22Rv1 (cell line): ENCODE measurements around the gene SKI.
A peak's percentile ranks its signal among the peaks of the same experiment; 100 is the strongest.

ENCODE experiments used
- H3K27ac ChIP-seq: fragments of 450-650 bp; 2 replicates; pipeline ENCODE4 v1.5.1; 2017
- CTCF ChIP-seq: fragments of 450-650 bp; IDR thresholded peaks from 2 replicates; pipeline ENCODE4 v1.5.1; 2017; ENCODE audit warnings: mild to moderate bottlenecking
- ZFX ChIP-seq: fragments of 450-650 bp; IDR thresholded peaks from 2 replicates; pipeline ENCODE4 v1.6.1; 2017; ENCODE audit warnings: antibody characterized with exemption, borderline replicate concordance

SKI gene

GRCh38 chr1:2310332-2311183 lies 82.4 kb downstream of the SKI start:
- no peak for TF ChIP-seq CTCF
- TF ChIP-seq ZFX, result no peak
- H3K27ac ChIP-seq, result no peak overlapping the region

GRCh38 chr1:2311184-2312032 lies 83.3 kb downstream of the SKI start:
- H3K27ac ChIP-seq, result no peak overlapping the region; the same call in 1 of the 2 replicates
- TF ChIP-seq CTCF (peak; percentile 34), ZFX (no peak)

DNA sequence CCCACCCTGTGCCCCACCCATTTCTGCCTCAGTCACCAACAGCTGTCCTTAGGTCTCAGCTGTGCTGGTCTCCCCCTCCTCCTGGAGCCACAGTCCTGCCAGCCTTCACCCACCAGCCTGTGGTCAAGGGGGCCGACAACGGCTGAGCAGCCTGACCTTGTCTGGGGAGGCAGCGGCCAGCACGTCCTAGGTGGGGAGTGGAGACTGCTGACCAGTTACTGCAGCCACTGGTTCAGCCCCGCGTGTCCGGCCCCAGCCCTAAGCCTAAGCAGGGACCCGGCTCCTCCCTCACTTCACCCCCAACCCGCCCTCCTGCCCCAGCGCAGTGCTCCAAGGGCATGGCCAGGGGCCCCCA lies 84.0 kb downstream of the SKI start:
- H3K27ac ChIP-seq, result no peak overlapping the region
- TF ChIP-seq CTCF, result no peak
- no peak for TF ChIP-seq ZFX

DNA sequence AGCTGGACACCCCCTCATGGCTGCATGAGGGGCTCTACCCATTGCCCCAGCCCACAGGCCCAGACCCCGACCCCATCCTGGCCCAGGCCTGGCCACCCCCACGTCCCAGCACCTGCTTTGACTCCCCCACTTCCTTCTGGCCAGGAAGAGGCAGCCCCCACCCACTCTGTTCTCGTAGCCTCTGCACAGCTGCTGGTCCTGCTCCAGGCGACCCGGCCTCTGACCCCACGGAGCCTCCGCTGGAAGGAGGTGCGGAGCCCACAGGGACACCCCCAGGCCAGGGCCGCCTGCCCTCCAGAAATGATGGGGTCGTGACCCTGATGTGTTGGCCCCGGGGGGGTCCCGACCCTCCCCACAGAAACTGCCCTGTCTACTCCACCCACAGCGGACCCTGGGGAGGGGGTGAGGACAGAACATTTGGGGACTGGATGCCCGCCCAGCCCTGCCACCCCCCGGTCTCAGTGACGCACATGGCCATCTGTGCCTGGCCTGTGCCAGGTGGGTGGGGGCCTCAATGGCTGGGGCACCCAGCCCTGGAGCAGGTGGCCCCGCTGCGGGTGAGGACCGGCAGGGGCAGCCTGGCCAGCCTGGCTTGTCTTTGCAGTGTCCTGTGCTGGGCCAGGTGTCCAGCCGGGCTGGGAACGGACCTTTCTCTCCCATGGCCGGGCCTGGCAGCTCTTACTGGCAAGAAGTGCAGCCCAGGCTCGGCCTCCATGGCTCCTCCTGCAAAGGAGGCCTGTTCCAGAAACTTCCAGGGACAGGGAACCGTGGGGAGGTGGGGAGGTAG lies 84.6 kb downstream of the SKI start:
- H3K27ac ChIP-seq, result peak overlapping the region; percentile 15; the same call in 1 of the 2 replicates
- no peak for TF ChIP-seq CTCF
- no peak for TF ChIP-seq ZFX

GRCh38 chr1:2313651-2314261 lies 85.6 kb downstream of the SKI start:
- no peak overlapping the region for H3K27ac ChIP-seq
- no peak for TF ChIP-seq ZFX
- TF ChIP-seq CTCF, result no peak

- TF ChIP-seq CTCF, result no peak
- no peak for TF ChIP-seq ZFX
- no peak overlapping the region for H3K27ac ChIP-seq
Measured at GRCh38 chr1:2314273-2314802, 86.2 kb downstream of the SKI start.
